Measurements from ENCODE around the gene ACAD10. TPM values are rescaled to one million over a fixed set of nuclear protein-coding genes. Genes with fewer than 3 reads are reported as not detected.

ACAD10 gene
- total RNA-seq, 1 experiment from 2014 or later = 29.1 TPM

- Mint-ChIP-seq H3K27ac (no peak overlapping the region), H3K9me3 (peaks cover 2% of the 10 kb centered on the region), H3K36me3 (peaks cover 35% of the 10 kb centered on the region), H3K4me1 (peaks cover under 1% of the 10 kb centered on the region; the same call in 1 of the 2 replicates), H3K27me3 (ENCODE audit: low read depth) (no peaks in the 10 kb centered on the region), H3K4me3 (no peak overlapping the region)
- ChIA-PET POLR2A (no interaction called here), CTCF (interaction anchor here (2.3 kb wide), 1 partner anchor 32 kb away, joined by 7 read pairs; no protein-coding TSS in a partner anchor)
- DNase-seq (ENCODE audit: low spot score) (no peak), ATAC-seq (no peak)
- no peak for TF ChIP-seq ATF3 (CRISPR knock-in tag; conservative IDR thresholded peaks at IDR 0.05)
- TF ChIP-seq SP1 (CRISPR knock-in tag; conservative IDR thresholded peaks at IDR 0.05) = no peak
- TF ChIP-seq ATF1 (CRISPR knock-in tag; IDR thresholded peaks at IDR 0.05) = no peak
- no peak for TF ChIP-seq ZNF281 (CRISPR knock-in tag; IDR thresholded peaks at IDR 0.05)
- TF ChIP-seq ZNF423 (CRISPR knock-in tag; IDR thresholded peaks at IDR 0.05) = no peak
- TF ChIP-seq, protein P1, sequence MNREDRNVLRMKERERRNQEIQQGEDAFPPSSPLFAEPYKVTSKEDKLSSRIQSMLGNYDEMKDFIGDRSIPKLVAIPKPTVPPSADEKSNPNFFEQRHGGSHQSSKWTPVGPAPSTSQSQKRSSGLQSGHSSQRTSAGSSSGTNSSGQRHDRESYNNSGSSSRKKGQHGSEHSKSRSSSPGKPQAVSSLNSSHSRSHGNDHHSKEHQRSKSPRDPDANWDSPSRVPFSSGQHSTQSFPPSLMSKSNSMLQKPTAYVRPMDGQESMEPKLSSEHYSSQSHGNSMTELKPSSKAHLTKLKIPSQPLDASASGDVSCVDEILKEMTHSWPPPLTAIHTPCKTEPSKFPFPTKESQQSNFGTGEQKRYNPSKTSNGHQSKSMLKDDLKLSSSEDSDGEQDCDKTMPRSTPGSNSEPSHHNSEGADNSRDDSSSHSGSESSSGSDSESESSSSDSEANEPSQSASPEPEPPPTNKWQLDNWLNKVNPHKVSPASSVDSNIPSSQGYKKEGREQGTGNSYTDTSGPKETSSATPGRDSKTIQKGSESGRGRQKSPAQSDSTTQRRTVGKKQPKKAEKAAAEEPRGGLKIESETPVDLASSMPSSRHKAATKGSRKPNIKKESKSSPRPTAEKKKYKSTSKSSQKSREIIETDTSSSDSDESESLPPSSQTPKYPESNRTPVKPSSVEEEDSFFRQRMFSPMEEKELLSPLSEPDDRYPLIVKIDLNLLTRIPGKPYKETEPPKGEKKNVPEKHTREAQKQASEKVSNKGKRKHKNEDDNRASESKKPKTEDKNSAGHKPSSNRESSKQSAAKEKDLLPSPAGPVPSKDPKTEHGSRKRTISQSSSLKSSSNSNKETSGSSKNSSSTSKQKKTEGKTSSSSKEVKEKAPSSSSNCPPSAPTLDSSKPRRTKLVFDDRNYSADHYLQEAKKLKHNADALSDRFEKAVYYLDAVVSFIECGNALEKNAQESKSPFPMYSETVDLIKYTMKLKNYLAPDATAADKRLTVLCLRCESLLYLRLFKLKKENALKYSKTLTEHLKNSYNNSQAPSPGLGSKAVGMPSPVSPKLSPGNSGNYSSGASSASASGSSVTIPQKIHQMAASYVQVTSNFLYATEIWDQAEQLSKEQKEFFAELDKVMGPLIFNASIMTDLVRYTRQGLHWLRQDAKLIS (CRISPR knock-in tag; IDR thresholded peaks at IDR 0.05; ENCODE audit: borderline replicate concordance) = no peak
- TF ChIP-seq E2F4 (CRISPR knock-in tag; IDR thresholded peaks at IDR 0.05; ENCODE audit: borderline replicate concordance, low read depth) = no peak
- no peak for TF ChIP-seq FOXP4 (CRISPR knock-in tag; IDR thresholded peaks at IDR 0.05)
- TF ChIP-seq GABPB1 (CRISPR knock-in tag; IDR thresholded peaks at IDR 0.05) = no peak
- TF ChIP-seq MXD4 (CRISPR knock-in tag; IDR thresholded peaks at IDR 0.05; ENCODE audit: borderline replicate concordance) = no peak
- TF ChIP-seq, protein P2, sequence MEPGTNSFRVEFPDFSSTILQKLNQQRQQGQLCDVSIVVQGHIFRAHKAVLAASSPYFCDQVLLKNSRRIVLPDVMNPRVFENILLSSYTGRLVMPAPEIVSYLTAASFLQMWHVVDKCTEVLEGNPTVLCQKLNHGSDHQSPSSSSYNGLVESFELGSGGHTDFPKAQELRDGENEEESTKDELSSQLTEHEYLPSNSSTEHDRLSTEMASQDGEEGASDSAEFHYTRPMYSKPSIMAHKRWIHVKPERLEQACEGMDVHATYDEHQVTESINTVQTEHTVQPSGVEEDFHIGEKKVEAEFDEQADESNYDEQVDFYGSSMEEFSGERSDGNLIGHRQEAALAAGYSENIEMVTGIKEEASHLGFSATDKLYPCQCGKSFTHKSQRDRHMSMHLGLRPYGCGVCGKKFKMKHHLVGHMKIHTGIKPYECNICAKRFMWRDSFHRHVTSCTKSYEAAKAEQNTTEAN (CRISPR knock-in tag; IDR thresholded peaks at IDR 0.05) = no peak
- TF ChIP-seq, protein P3, sequence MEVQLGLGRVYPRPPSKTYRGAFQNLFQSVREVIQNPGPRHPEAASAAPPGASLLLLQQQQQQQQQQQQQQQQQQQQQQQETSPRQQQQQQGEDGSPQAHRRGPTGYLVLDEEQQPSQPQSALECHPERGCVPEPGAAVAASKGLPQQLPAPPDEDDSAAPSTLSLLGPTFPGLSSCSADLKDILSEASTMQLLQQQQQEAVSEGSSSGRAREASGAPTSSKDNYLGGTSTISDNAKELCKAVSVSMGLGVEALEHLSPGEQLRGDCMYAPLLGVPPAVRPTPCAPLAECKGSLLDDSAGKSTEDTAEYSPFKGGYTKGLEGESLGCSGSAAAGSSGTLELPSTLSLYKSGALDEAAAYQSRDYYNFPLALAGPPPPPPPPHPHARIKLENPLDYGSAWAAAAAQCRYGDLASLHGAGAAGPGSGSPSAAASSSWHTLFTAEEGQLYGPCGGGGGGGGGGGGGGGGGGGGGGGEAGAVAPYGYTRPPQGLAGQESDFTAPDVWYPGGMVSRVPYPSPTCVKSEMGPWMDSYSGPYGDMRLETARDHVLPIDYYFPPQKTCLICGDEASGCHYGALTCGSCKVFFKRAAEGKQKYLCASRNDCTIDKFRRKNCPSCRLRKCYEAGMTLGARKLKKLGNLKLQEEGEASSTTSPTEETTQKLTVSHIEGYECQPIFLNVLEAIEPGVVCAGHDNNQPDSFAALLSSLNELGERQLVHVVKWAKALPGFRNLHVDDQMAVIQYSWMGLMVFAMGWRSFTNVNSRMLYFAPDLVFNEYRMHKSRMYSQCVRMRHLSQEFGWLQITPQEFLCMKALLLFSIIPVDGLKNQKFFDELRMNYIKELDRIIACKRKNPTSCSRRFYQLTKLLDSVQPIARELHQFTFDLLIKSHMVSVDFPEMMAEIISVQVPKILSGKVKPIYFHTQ (CRISPR knock-in tag; IDR thresholded peaks at IDR 0.05) = no peak
Measured at GRCh38 chr12:111781085-111781658, 95.3 kb downstream of the ACAD10 start.
